HG03469 (cell line): ENCODE measurements around the gene MEF2A.
"Not testable (repeated sequence)": the region's sequence is repeated elsewhere in the genome, so short reads cannot be mapped to it uniquely, and the experiment has no call there.

Source experiments
- ATAC-seq: cut with Tn5 transposase; IDR thresholded peaks from one replicate; pipeline ENCODE4 v1.9.1; 2021; ENCODE audit warnings: mild to moderate bottlenecking, moderate library complexity, moderate number of reproducible peaks; ENCODE audit not compliant: unreplicated experiment

The MEF2A gene

DNA sequence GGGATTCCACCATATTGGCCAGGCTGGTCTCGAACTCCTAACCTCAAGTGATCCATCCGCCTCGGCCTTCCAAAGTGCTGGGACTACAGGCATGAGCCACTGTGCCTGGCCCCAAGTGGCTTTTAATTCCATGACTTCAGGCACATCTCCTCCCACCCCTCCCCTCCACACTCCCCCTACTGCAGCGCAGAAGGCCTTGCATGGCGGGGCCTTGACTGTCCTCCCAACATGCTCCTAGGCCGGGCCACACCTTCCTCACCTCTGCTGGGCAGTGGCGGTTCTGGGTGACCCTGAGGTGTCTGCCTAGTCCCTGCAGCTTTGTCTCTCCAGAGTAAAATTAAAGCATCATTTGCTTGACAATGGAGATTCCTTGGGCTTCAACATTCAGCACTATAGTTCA, 160.5 kb downstream of the MEF2A start:
- no peak for ATAC-seq

DNA sequence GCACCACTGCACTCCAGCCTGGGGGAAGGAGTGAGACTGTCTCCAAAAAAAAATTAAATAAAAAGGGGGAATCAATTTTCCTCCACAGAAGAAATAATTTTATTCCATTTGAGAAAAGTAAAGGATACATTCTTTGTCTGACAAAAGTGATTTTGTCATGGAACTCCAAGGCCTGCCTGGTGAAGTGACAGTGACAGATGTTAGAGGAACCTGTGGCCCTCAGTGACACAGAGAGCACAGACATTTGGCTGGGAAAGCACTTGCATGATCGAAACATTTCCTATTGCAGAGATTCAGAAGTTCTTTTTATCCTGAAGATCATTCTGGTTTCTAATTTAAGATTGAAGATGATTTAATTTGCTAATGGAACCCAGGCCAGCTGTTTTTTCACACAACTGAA, 161.5 kb downstream of the MEF2A start:
- no peak for ATAC-seq

DNA sequence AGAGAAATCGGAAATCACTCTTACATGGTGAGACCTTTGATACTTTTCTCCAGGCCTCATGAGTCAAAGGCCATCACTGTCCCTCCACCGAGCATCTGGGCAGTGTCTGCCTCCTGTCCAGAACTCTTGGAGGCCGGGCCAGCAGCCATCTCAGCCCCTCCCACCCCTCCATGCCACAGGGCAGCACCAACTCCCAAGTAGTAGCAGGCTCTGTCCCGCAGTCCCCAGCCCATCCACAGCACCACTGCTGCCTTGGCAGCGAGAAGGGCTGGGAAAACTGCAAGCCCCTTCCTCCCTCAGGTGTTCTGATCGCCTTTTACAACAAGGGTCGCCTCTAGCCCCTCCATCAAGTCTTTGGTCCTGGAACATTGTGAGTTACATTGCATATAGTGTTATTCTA, 161.9 kb downstream of the MEF2A start:
- ATAC-seq: no peak

DNA sequence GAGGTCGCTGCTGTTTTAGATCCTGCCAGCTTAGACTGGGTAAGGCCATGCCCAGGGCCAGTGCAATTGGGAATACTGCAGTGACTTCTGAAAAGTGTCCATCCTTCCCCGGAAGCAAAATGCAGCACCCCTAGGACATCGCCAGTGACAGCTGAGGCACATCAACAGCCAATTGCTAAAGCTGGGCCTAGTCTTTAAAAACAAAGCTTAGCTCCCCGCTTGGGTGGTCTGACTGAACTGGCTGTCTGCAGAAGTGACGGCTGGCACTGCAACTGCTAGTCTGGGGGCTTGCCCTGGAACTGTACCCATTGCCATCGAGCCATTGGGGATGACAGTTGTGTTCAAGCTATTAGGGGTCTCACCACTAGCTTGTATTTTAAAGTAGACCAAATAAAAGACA, 163.1 kb downstream of the MEF2A start:
- ATAC-seq: no peak

DNA sequence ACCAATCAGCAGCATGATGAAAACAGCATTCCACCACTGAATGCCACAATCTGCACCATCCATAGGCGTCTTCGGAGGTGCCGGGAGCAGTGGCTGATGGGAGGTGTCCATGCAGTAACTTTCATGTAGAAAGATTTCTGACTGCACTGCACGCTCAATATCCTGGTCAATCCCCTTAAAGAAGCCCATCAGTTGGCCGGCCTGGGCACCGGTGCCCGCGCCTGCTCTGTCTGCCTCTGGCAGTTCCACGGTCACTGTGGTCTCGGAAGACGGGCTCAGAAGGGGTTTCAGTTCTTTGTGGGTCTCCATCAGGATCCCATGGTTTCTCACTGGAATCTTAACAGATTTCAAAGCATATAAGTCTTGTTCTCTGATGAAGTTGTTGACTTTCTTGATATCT, 163.5 kb downstream of the MEF2A start:
- no peak for ATAC-seq

DNA sequence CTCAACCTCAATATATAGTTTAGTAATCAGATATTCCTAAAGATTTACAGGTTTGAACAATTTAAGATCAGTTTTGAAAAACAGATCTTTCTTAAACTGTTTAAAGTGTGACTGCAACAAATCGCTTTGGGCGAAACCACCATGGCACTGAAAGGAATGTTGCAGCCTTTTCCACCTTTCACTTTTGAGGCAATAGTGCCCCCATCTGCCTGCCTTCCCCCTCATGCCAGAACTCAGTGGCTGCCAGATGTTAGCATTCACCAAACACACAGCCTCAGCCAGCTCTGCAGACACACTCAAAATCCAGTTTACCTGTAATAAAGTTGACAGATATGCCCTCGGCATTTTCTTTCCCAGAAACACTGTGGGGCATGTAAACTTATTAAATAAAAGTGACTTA, 164.1 kb downstream of the MEF2A start:
- ATAC-seq: no peak

DNA sequence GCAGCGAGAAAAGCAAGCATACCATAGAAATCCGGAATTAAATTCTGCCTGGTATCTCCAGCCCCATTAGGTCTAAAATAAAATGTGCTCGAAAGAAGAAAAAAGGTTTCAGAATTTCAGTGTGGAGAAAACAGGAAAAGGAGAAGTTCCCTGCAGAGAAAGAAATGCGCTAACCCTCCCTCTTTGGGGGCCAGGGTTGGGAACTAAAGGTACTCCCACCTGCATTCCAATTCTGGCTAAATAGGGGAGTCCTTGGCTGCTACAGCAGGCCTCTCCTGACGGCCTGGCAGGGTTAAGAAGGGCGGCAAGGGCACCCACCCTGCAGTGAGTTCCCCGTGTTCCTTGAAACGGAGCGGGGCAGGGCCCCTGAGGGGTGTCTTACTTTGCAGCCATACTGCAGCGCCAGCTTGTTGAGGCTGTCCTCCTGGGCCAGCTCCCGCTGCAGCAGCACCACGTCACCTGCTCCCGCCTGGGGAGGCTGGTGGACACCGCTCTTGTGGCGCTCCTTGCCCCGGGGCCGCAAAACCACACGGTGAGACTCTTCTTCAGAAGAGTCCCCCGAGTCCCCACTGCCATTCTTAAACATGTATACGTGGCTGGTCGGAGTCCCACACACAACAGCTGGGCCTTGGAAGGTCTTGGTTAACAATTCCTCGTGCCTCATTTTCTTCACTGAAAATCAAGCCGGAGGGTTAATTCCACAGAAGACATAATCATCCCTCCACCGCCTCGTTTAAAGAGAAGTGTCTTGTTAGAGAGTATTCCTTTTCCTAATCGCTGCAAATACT, 165.7 kb downstream of the MEF2A start:
- ATAC-seq: no peak

DNA sequence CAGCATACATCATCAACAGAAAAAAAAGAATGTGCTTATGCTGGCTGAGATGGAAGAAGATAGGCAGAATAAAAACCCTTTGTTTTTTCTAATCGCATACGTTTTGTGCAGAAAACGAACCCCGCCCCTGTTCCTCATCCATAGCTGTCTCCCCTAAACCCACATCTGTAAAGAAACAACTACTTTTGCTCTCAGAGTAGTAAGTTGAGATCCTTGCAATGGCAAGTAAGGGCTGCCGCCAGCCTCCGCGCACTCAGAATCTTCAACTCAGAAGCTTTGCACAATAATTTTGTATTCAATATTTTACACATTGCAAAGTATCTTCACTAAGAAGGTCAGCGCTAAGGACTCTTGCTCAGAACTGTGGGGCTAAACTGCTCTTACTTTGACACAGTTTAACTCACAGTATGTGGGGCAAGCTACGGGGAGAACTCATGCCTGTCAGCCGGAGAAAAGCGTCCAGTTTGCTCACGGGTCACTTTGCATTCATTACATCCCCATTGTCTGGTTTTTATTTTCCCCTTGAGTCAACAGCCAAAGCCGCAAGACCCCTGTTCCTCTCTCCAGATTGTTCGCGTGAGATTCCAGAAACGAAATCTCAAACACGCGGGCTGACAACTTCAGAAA, 166.5 kb downstream of the MEF2A start:
- no peak for ATAC-seq

DNA sequence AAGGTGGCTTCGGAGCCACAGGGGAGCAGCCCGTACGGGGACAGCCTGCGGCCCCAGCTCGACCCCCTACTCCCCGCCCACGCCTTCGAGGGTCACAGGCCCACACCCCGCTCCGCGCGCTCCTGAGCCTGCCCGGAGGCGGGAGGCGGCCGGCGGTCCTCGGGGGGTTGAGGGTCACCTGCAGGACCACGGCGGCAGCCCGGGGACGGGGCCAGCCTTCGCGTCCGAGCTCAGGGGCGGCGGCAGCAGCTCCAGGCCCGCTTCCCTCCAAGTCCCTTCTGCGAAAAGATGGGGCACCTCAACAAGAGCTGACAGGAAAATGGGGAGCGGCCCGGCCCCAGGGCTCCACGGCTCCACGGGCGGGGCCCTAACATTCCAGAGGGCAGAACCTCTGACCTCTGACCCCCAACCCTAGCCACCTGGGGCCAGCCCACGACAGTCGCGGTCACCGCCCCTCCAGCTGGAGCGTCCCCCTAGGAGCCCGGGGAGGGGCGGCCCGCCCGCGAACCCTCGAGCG, 167.0 kb downstream of the MEF2A start:
- ATAC-seq: peak; percentile 18

DNA sequence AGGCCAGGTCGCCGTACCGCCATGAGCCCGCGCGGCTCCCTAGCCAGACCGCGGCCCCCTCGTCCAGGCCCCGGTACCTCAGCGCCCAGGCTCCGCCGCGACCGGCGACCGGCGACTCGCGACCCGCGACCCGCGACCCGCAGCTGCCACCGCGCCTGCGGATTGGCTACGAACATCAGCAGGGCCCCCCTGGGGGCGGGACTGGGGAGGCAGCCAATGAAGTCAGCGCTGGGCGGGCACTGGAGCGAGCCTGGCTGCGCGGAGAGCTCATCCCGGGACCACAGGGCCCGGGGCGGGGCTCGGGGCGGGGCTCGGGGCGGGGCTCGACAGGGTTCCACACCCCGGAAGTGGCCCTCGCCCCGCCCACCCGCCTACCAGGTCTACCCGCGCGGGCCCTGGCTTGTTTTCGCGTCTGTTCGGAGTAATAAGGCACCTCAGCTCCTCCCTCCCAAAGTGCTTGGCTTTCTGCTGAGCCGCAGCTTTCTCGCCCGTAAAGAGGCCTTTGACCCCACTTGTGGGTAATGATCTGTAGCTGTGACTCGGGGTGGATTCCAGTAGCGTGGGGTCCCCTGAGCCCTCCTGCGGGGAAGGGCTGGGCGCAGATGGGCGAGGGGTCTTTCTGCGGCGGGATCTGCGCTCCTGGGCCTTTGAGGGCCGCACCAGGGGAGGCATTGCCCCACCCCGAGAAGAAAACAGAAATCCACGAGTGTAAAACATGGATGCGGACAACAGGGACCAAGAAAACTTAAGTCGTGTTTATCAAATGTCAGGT, 167.7 kb downstream of the MEF2A start, which contains the start of gene LYSMD4:
Gene LYSMD4 (minus strand): TSS at position 170 of the 772 bp plus-strand sequence. CDS start 1,438 bp downstream, outside the sequence.
- ATAC-seq: peak; percentile 96

DNA sequence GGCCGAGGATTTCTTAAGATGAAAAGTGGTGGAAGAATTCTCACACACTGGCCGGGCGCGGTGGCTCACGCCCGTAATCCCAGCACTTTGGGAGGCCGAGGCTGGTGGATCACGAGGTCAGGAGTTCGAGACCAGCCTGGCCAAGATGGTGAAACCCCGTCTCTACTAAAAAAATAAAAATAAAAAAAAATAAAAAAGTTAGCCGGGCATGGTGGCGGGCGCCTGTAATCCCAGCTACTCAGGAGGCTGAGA, 168.2 kb downstream of the MEF2A start:
- not testable (repeated sequence) for ATAC-seq

DNA sequence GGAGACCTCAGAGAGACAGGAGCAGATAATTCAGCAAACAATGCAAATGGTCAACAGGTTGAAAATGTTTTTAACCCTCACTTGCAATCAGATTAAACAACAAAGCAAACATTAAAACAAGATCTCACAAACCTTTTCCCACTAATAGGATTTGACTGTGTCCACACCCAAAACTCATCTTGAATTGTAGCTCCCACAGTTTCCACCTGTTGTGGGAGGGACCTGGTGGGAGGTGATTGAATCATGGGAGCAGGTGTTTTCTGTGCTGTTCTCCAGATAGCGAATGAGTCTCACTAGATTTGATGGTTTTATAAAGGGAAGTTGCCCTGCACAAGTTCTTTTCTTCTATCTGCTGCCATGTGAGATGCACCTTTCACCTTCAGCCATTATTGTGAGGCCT, 168.8 kb downstream of the MEF2A start:
- no peak for ATAC-seq

DNA sequence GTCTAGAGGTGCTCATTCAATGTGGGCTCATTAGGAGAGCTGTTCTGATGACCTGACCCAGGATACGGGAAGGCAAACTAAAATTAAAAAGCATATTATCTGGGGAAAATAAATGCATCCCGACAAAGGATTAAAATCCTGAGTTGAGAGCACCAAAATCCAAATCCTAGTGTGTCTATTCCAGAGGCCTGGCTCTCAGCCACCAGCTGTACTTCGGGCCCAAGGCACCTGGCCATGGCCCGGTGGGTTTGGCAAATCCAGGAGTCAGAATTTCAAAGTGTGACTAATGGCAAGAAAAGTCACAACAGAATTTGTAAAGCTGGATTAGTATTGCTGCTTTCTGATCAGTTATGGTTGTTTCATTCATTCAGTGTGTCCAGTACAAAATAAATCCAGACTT, 170.1 kb downstream of the MEF2A start:
- ATAC-seq: no peak

DNA sequence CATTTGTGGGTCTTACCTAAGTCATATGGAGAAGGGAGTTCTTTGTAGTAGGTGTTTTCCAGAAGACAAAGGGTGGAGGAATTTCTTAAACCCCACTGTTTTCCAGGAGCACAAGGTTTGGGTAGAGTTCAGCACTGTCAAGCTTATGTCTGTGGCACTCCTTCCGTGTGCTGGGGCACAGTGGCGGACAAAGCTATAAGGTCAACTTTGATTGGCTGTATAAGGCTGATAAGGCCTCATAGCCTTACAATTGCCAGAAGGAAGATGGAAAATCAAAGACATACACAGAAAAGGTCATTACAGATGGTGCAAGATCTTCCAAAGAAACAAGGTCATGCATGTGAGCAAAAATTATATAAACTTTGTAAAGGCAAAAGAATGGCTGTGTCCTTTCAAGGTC, 170.9 kb downstream of the MEF2A start:
- ATAC-seq: no peak

DNA sequence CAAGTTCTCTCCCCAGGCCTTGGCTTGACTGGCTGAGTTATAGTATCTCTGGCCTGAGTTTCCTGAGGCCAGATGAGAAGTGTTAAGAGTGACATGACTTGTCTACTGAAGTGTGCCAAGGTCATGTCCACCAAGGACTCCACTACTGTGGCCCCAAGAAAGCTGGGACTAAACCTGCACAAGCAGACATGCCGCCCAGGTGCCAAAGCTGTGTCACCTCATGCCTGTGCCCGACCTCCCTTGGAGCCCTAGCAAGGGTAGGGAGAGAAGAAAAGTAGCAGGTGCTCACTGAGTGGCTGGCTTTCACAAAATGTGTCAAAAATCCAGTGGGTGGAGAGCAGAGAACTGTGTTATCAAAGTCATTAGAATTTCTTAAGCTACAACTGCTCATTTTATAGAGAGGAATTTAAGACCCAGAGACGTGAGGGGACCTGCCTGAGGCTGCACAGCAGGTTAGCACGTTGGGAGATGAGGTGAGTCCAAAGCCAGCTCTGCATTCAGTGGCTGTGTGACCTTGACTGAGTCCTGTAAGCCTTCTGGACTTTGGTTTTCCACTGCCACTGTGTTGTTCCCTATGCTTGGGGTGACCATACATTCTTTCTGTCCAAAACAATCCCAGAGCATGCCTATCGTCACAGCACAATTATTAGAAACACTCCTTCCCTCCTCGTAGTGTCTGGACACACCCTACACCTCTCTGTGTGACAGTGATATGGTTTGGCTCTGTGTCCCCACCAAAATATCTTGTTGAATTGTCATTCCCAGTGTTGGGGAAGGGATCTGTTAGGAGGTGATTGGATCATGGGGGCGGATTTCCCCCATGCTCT, 172.4 kb downstream of the MEF2A start:
- no peak for ATAC-seq

DNA sequence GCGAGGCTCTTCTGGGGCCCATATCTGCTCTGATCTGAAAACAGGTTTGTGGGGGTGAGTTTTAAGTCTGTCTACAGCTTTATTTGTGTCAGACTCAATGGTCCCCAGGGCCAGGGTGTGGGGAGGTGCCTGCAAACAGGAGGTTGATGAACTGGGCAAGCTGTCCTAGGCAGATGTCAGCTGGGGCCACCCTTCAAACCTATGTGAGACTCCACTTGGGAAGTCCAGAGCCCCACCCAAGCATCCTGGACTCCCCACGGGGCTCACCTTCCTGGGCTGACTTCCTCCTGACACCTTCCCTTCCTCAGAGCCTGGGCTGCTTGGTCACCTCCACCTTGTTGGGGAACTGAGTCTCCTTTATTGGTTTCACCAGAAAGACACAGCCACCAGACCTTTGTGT, 176.1 kb downstream of the MEF2A start:
- ATAC-seq: no peak

DNA sequence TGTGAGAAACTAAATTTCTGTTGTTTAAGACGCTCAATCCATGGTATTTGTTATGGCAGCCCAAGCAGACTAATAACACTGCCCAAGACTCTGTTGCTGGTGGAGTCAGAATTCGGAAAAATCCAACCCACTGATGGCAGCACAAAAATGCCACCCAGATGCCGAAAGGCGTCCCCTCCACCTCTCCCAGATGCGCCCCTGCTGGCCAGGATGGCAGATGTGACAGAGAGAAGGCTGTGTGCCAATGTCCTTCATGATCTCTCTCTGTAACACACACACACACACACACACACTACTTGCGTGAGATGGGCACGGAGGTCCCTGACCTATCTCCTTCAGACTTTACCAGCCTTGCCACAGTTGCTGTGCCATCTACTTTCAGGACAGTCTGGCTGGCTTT, 178.4 kb downstream of the MEF2A start:
- ATAC-seq: no peak

DNA sequence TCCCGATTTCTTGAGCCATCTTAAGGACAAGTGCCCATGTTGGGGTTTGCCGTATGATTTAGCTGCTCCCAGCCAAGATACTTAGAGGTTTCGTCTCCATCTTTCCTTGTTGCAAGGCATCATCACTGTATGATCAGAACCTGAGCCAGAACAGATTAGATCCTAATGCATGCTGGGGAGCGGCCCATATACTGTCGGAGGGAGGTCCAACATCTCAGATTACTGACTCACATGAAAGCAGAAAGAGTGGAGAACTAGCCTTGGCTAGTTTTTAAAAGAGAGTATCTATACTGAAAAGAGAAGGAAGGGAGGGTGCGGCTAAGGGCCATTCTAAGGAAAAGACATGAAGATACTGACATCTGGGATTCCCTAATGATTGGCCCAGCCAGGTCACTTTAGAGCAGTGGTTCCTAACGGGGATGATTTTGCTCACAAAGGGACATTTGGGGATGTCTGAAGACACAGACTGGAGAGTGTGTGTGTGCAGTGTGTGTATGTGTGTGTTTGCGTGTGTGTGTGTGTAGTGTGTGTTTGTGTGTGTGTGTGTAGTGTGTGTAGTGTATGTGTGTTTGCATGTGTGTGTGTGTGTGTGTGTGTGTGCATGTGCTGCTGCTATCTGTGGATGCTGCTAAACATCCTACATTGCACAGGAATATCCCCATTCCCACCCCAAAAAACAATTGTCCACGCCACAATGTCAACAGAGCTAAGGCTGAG, 179.7 kb downstream of the MEF2A start:
- no peak for ATAC-seq

DNA sequence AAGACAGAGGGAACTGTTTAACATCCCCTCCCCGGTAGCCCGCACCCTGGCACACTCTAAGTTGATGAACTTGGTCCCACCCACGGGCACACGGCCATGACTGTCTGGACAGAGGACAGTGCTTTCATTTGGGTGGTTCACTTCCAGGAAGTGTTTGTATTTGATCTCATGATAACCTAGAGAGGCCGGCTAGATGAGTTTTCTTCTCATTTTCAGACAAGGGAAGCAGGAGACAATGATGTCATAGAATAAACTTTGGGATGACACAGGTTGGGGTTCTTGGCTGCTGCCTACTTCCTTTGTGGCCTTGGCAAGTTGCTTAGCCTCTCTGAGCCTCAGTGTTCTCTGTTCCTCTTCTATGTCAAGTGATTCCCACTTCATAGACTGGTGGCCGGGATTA, 183.6 kb downstream of the MEF2A start:
- no peak for ATAC-seq

DNA sequence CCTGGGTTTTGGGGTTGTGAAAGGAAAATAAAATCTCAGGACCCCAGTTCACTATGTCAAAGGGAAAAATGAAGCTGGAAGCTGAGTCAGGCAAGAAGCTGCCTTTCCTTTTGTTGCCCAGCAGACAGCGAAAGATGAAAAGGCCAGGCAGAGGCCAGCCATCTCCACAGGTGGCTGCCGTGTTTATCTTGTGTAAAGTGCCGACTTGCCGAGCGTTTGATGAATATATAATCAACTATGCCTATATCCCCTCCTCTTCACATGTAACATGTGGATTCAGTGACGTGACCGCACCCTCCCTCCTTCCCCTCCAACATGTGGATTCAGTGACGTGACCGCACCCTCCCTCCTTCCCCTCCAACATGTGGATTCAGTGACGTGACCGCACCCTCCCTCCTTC, 184.5 kb downstream of the MEF2A start:
- not testable (repeated sequence) for ATAC-seq
